ENCODE data around the gene DENND1A. TPM values are rescaled to one million over a fixed set of nuclear protein-coding genes. Genes with fewer than 3 reads are reported as not detected.

The DENND1A gene
- total RNA-seq, 1 experiment from 2014 or later = 29.7 TPM

- Histone ChIP-seq H3K9ac (ENCODE audit: low read length) (no peak overlapping the region), H3K27ac (ENCODE audit: low read length) (no peak overlapping the region), H2AFZ (ENCODE audit: low read length) (no peak overlapping the region), H3K9me3 (ENCODE audit: low read length) (no peaks in the 10 kb centered on the region), H3K4me1 (ENCODE audit: insufficient read depth, low read length) (no peaks in the 10 kb centered on the region), H3K36me3 (ENCODE audit: low read depth, low read length) (no peaks in the 10 kb centered on the region), H4K20me1 (ENCODE audit: low read length) (no peaks in the 10 kb centered on the region), H3K9me2 (replicated peaks; ENCODE audit: low read length) (no peaks in the 10 kb centered on the region), H3F3A (ENCODE audit: low read length, unreplicated experiment) (no peaks in the 10 kb centered on the region), H3K4me3 (ENCODE audit: low read length) (no peak overlapping the region), H3K27me3 (ENCODE audit: low read length) (no peaks in the 10 kb centered on the region), H3K79me2 (ENCODE audit: low read length) (no peaks in the 10 kb centered on the region), H3K4me2 (ENCODE audit: low read length) (no peak overlapping the region)
- intact Hi-C loops (cut with micrococcal nuclease) = no loop called here
- no TSS peak for BruUV-seq (replicated peaks)
- ChIA-PET POLR2A (ENCODE audit: unreplicated experiment) (no interaction called here), CTCF (no interaction called here)
- TF ChIP-seq EZH2 (IDR thresholded peaks at IDR 0.05; ENCODE audit: low read length, unreplicated experiment) (no peak), CTCF (conservative IDR thresholded peaks at IDR 0.05; ENCODE audit: low read depth, low read length) (no peak), EZH2phosphoT487 (IDR thresholded peaks at IDR 0.05; ENCODE audit: borderline replicate concordance, low read length) (no peak)
- no peak for ATAC-seq
- DNase-seq = no peak
Observed at GRCh38 chr9:123424552-123425225, 505.2 kb downstream of the DENND1A start.

GRCh38 chr9:123424131-123424530 lies 505.8 kb downstream of the DENND1A start:
- no TSS peak for BruUV-seq (replicated peaks)
- H3K4me1 ChIP-seq (ENCODE audit: insufficient read depth, low read length) = no peaks in the 10 kb centered on the region
- H3K27me3 ChIP-seq (ENCODE audit: low read length) = no peaks in the 10 kb centered on the region
- H3K36me3 ChIP-seq (ENCODE audit: low read depth, low read length) = no peaks in the 10 kb centered on the region
- H3K79me2 ChIP-seq (ENCODE audit: low read length) = no peaks in the 10 kb centered on the region
- no peak overlapping the region for H3K27ac ChIP-seq (ENCODE audit: low read length)
- no peak overlapping the region for H3K4me2 ChIP-seq (ENCODE audit: low read length)
- H3K9ac ChIP-seq (ENCODE audit: low read length) = no peak overlapping the region
- CTCF ChIA-PET = no interaction called here
- TF ChIP-seq EZH2phosphoT487 (IDR thresholded peaks at IDR 0.05; ENCODE audit: borderline replicate concordance, low read length) (no peak), EZH2 (IDR thresholded peaks at IDR 0.05; ENCODE audit: low read length, unreplicated experiment) (no peak), CTCF (conservative IDR thresholded peaks at IDR 0.05; ENCODE audit: low read depth, low read length) (no peak)
- no peak for ATAC-seq
- intact Hi-C loops (cut with micrococcal nuclease) = no loop called here
- no peak overlapping the region for H3K4me3 ChIP-seq (ENCODE audit: low read length)
- POLR2A ChIA-PET (ENCODE audit: unreplicated experiment) = no interaction called here
- no peaks in the 10 kb centered on the region for H3K9me2 ChIP-seq (replicated peaks; ENCODE audit: low read length)
- H3F3A ChIP-seq (ENCODE audit: low read length, unreplicated experiment) = no peaks in the 10 kb centered on the region
- H3K9me3 ChIP-seq (ENCODE audit: low read length) = no peaks in the 10 kb centered on the region
- no peaks in the 10 kb centered on the region for H4K20me1 ChIP-seq (ENCODE audit: low read length)
- no peak for DNase-seq
- H2AFZ ChIP-seq (ENCODE audit: low read length) = no peak overlapping the region

GRCh38 chr9:123423311-123423640 lies 506.6 kb downstream of the DENND1A start:
- CTCF ChIA-PET = no interaction called here
- intact Hi-C loops (cut with micrococcal nuclease) = no loop called here
- no peak for ATAC-seq

More at GRCh38 chr9:123423311-123423640, 506.6 kb downstream of the DENND1A start:
- no peaks in the 10 kb centered on the region for H3K79me2 ChIP-seq (ENCODE audit: low read length)
- no peaks in the 10 kb centered on the region for H4K20me1 ChIP-seq (ENCODE audit: low read length)
- H3K4me1 ChIP-seq (ENCODE audit: insufficient read depth, low read length) = no peaks in the 10 kb centered on the region
- no peaks in the 10 kb centered on the region for H3K27me3 ChIP-seq (ENCODE audit: low read length)
- H3K4me2 ChIP-seq (ENCODE audit: low read length) = no peak overlapping the region
- no peak for TF ChIP-seq CTCF (conservative IDR thresholded peaks at IDR 0.05; ENCODE audit: low read depth, low read length)
- TF ChIP-seq EZH2 (IDR thresholded peaks at IDR 0.05; ENCODE audit: low read length, unreplicated experiment) = no peak
- TF ChIP-seq EZH2phosphoT487 (IDR thresholded peaks at IDR 0.05; ENCODE audit: borderline replicate concordance, low read length) = no peak
- H2AFZ ChIP-seq (ENCODE audit: low read length) = no peak overlapping the region
- no peaks in the 10 kb centered on the region for H3K9me3 ChIP-seq (ENCODE audit: low read length)
- no peak for DNase-seq
- H3K9me2 ChIP-seq (replicated peaks; ENCODE audit: low read length) = no peaks in the 10 kb centered on the region
- H3F3A ChIP-seq (ENCODE audit: low read length, unreplicated experiment) = no peaks in the 10 kb centered on the region
- no peak overlapping the region for H3K4me3 ChIP-seq (ENCODE audit: low read length)
- POLR2A ChIA-PET (ENCODE audit: unreplicated experiment) = no interaction called here
- H3K36me3 ChIP-seq (ENCODE audit: low read depth, low read length) = no peaks in the 10 kb centered on the region
- no peak overlapping the region for H3K9ac ChIP-seq (ENCODE audit: low read length)
- no peak overlapping the region for H3K27ac ChIP-seq (ENCODE audit: low read length)
- no TSS peak for BruUV-seq (replicated peaks)

Measured in PC-3 (cell line).